SU-DHL-6 (cell line): ENCODE measurements around the gene ANKRD42.

Source experiments
- CTCF ChIP-seq: fragments of 200-600 bp; sonication (generic); IDR thresholded peaks from one replicate; pipeline ENCODE4 v1.5.1; 2017; ENCODE audit warnings: antibody characterized with exemption, mild to moderate bottlenecking, low read length, moderate library complexity; ENCODE audit not compliant: insufficient read depth, poor library complexity, severe bottlenecking
- EZH2phosphoT487 ChIP-seq: fragments of 200-600 bp; sonication (generic), shearing (Covaris generic); conservative IDR thresholded peaks from 2 replicates; pipeline ENCODE4 v1.6.1; 2018; ENCODE audit warnings: mild to moderate bottlenecking, antibody characterized with exemption, low read length, moderate library complexity, mixed read lengths

GRCh38 chr11:83159902-83160865 lies 33.3 kb upstream of the ANKRD42 start:
- TF ChIP-seq CTCF, result no peak
- TF ChIP-seq EZH2phosphoT487, result no peak
